Peyer's patch (tissue), 4 donors: ENCODE results near the gene POGK. TPM values are rescaled to one million over a fixed set of nuclear protein-coding genes. Genes with fewer than 3 reads are reported as not detected.

Source experiments
- DNase-seq, 3 donors: peaks; one replicate each; pipeline ENCODE4 v3.0.0-alpha.2; 2017 to 2019
- H3K27ac ChIP-seq, 4 donors: fragments of 200-600 bp; sonication (generic); one replicate each; pipeline ENCODE4 v1.5.1; 2016 to 2019
- H3K27me3 ChIP-seq, 2 donors: fragments of 200-600 bp; sonication (generic); one replicate each; pipeline ENCODE4 v1.5.1; 2019
- H3K36me3 ChIP-seq, 3 donors: fragments of 200-600 bp; sonication (generic); one replicate each; pipeline ENCODE4 v1.5.1; 2016 to 2019
- H3K4me1 ChIP-seq, 4 donors: fragments of 200-600 bp; sonication (generic); one replicate each; pipeline ENCODE4 v1.5.1; 2016 to 2019
- H3K4me3 ChIP-seq, 4 donors: fragments of 200-600 bp; sonication (generic); 1 replicate in 3 of 4; 2 replicates in 1 of 4; pipeline ENCODE4 v1.5.1; 2016 to 2019; ENCODE audit warnings: mild to moderate bottlenecking in 1 of 4
- H3K9me3 ChIP-seq, 4 donors: fragments of 200-600 bp; sonication (generic); one replicate each; pipeline ENCODE4 v1.5.1; 2016 to 2019; ENCODE audit warnings: mild to moderate bottlenecking in 1 of 4
- POLR2A ChIP-seq, 2 donors: fragments of 450-650 bp; IDR thresholded peaks; one replicate each; pipeline ENCODE4 v1.5.1; 2017; ENCODE audit warnings: antibody characterized with exemption in 2 of 2, mild to moderate bottlenecking in 2 of 2, moderate library complexity in 2 of 2
- total RNA-seq, 4 donors: library from RNA; depleted of rRNA; stranded (reverse); fragments of >200 nt; gene quantifications; one replicate each; pipeline ENCODE4 v1.1.0, GENCODE V29; 2016
- TF ChIP-seq, protein P1 (sequence below), 6 experiments: fragments of 450-650 bp in 4 of 6; fragments of 200-600 bp in 2 of 6; sonication (generic) in 1 of 6; IDR thresholded peaks; one replicate each; pipeline ENCODE4 v1.5.1; 2017 to 2019; ENCODE audit warnings: antibody characterized with exemption in 6 of 6, mild to moderate bottlenecking in 3 of 6, moderate library complexity in 1 of 6

The POGK gene
- total RNA-seq, 4 donors from 2014 or later: 14.7 to 40.4 (median 25.0) TPM

DNA sequence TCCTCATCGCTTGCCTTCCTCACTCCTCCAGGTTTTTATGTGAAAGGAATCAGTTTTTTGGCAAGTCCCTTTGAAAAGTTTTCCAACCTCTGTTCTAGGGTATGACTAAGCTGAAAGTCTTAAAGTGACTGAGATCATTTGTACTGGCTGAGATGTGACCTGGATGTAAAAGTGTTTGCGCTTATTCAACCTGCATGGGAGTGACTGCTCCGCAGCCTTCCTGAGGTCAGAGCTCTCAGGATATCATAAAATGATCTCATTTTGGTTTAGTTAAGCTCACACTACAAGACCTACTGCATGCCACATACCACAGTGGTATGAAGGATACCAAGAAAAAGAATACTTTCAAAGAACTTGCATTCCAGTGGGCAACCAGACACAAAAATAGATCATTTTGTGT, 66.6 kb downstream of the POGK start:
- no peak for DNase-seq
- TF ChIP-seq, protein P1, sequence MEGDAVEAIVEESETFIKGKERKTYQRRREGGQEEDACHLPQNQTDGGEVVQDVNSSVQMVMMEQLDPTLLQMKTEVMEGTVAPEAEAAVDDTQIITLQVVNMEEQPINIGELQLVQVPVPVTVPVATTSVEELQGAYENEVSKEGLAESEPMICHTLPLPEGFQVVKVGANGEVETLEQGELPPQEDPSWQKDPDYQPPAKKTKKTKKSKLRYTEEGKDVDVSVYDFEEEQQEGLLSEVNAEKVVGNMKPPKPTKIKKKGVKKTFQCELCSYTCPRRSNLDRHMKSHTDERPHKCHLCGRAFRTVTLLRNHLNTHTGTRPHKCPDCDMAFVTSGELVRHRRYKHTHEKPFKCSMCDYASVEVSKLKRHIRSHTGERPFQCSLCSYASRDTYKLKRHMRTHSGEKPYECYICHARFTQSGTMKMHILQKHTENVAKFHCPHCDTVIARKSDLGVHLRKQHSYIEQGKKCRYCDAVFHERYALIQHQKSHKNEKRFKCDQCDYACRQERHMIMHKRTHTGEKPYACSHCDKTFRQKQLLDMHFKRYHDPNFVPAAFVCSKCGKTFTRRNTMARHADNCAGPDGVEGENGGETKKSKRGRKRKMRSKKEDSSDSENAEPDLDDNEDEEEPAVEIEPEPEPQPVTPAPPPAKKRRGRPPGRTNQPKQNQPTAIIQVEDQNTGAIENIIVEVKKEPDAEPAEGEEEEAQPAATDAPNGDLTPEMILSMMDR (IDR thresholded peaks at IDR 0.05): no peak
- TF ChIP-seq POLR2A (IDR thresholded peaks at IDR 0.05): no peak
- H3K9me3 ChIP-seq: no peaks in the 10 kb centered on the region
- H3K4me3 ChIP-seq: no peak overlapping the region
- no peaks in the 10 kb centered on the region for H3K27me3 ChIP-seq
- H3K27ac ChIP-seq: no peak overlapping the region
- no peaks in the 10 kb centered on the region for H3K36me3 ChIP-seq
- H3K4me1 ChIP-seq: no peaks in the 10 kb centered on the region

Other genes starting within 250 kb of the POGK start
- 10 to 100 TPM in 1 of 4 donors, 1 to 10 TPM in 3; 6.6 to 13.5 (median 8.4) TPM for gene TADA1, start 36.8 kb downstream of the POGK start, total RNA-seq
- 1 to 10 TPM in 3 of 4 donors, under 1 TPM in 1; 0.67 to 2.1 (median 1.6) TPM for gene ILDR2, start 136.1 kb downstream of the POGK start, total RNA-seq
- gene MAEL, start 149.8 kb downstream of the POGK start, total RNA-seq: not detected